NCI-H2171 treated with DMSO at 0.1 percent for 48 hours (cell line): ENCODE results near the gene ZACN.
"Not testable (repeated sequence)": the region's sequence is repeated elsewhere in the genome, so short reads cannot be mapped to it uniquely, and the experiment has no call there.

Experiments
- DNase-seq: peaks from one replicate; lab custom pipeline; 2025; lab: John Stamatoyannopoulos, UW

The ZACN gene

GRCh38 chr17:76078860-76079534 lies at the start of gene ZACN:
ZACN (plus strand) TSS chr17:76079182; CDS start chr17:76079265, 83 bp downstream.
- no peak for DNase-seq

- DNase-seq, result peak; percentile 6
These were observed 46.8 kb upstream of the ZACN start for GRCh38 chr17:76032073-76032779.

DNA sequence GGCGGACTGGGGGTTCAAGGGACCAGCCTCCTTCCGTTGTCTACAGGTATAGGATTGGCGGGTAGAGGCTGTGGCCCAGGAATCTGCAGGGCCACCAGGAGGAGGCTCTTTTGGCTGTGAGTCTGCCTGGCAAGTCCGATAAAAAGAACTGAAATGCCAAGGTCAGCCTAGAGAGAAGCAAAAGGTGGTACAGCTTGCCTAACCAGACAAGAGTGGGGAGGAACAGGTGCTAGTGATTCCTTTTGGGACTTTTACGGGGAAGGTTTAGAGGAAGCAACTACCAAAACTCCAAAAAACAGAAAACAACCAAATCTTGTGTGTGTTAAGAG lies 46.2 kb upstream of the ZACN start:
- DNase-seq, result no peak

DNA sequence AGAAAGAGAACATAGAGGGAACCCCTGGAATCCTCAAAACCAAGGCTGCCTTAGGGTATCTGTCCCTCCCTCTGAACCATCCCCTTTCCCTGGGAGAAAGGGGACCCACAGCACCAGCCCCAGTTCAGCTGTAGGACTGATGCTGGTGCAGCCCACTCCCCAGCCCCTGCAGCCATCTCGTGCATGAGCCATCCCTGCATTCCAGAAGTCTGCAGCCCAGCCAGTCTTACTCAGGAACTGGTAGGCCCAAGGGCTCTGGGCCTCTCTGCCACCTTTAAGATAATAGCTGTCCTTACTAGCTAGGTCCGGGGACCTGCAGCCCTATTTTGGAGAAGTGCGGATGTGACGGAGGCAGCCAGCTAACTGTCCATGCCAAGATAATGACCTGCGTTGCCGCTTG lies 45.8 kb upstream of the ZACN start:
- no peak for DNase-seq

GRCh38 chr17:76034428-76035350 lies 44.3 kb upstream of the ZACN start:
- peak; percentile 15 for DNase-seq

DNA sequence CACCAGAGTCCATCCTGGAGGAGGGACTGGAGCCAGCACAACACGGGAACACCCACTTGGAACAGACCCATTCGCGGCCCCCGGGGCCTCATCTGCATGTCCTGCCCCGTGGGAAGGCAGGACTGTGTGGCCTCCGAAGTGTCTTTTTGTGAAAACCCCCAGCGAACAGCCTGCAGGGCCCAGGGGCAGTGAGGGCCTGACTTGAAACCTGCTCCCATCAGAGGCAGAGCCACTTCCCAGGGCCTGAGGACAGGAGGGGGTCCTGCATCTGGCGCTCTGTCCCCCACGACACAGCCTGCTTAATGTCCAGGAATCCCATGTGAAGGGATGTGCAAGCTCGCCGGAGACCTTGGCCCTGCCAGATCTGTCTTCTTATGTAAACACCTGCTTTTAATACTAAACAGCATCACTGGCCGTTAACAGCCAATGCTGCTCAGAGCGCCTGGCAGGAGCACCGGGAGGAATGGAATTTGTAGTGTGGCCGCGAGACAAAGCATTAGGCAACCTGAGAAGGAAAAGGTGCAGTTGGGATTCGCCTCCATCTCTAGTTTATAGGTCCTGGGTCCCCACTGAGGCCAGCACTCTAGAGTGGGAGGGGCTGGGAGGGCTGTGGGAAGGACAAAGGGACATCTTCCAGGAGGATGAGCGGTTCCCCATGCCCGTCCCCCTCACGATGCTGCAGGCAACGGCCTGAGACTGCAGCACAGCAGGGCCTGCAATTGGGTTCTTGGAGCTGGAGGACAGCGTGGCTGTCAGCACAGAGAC lies 42.3 kb upstream of the ZACN start:
- DNase-seq, result no peak

DNA sequence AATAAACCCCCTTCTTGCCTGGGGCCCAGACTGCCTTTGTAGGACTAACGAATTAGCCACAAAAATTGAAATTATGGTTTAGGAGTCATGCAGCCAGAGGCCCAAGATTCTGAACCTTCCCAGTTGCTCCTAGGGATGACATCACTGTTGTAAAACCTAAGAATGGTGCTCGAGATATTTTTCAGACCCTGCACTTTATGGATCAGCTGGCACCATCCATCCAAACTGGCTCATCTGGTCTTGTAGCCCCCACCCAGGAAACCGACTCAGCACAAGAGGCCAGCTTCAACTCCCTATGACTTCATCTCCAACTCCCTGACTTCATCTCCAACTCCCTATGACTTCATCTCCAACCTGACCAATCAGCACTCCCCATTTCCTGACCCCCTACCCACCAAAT lies 40.9 kb upstream of the ZACN start:
- no peak for DNase-seq

- DNase-seq, result no peak
These were observed 39.9 kb upstream of the ZACN start for GRCh38 chr17:76039121-76039520.

GRCh38 chr17:76040376-76040775 lies 38.6 kb upstream of the ZACN start:
- DNase-seq, result no peak

- not testable (repeated sequence) for DNase-seq
These were observed 36.1 kb upstream of the ZACN start for GRCh38 chr17:76042868-76043267.

DNA sequence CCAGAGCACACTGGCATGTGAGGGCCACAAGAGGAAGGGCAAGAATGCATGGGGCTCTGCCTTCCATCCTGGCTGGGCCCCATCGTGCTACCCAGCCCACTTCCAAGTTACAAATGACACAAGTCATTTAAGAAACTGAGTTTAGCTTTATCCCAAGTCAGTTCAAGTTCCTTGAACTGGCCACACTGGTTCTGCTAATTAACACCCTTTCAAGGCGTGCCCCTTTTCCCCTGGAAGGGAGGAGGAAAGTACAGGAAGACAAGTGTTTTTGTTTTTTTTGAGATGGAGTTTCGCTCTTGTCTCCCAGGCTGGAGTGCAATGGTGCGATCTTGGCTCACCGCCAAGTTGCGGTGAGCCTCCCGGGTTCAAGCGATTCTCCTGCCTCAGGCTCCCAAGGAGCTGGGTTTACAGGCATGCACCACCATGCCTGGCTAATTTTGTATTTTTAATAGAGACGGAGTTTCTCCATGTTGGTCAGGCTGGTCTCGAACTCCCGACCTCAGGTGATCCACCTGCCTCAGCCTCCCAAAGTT lies 34.4 kb upstream of the ZACN start:
- not testable (repeated sequence) for DNase-seq

DNA sequence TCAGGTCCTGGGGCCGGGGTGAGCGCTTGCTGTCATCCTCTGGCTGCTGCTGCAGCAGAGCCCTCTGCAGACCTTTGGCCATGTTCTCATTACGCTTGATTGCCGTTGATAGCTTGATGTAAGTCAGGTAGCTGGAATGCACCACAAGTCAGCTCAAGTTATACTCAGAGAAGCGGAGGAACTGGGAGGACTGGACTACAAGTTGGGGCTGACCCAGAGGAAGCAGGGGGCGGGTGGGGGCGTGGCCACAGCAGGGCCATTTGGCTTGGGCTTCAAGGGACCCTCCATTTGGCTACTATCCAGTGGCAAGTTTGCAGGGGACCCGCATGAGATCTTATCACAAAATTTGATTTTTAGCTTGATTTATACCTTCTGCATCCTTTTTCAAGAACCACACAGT lies 32.9 kb upstream of the ZACN start:
- no peak for DNase-seq

DNA sequence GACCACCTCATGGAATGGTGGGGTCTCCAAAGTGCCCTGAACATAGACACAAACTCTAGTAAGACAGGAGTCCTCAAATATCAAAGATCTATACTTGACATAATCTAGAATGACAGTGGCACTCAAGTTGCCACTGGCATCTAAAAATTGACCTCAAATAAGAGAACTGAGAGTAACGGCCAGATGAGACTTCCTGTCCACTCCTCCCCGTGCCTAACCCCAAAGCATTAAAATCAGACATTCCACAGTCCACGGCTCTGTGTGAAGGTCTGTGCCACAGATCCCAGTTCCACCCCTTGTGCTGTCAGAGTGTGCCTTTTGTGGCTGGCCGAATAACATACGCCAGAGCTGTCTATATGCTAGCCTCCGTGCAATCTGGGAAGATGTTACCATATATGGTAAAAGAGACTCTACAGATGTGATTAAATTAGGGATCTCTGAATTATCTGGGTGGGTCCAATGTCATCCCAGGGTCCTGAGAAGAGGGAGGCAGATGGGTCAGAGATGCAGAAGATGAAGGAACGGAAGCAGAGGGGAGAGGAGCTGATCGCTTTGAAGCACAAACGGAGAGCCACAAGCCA lies 30.9 kb upstream of the ZACN start:
- no peak for DNase-seq

GRCh38 chr17:76048711-76049110 lies 30.3 kb upstream of the ZACN start:
- no peak for DNase-seq

DNA sequence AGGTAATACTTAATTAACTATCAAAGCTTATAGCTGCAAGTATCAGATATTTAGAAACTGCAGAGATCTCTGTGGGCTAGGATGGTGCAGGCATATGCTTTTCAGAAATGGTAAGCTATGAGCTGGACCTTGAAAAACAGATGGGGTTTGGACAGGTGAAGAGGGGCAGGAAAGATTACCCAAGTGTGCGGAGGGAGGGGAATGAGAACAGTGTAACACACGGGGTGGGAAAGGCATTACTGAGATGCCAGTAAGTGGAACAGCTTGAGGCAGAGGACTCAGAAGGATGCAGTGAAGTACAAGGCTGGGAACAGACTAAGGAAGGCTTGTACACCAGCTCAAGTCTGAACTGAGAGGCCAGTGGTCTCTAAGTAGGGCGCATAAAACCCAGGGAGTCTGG lies 29.7 kb upstream of the ZACN start:
- DNase-seq, result no peak

DNA sequence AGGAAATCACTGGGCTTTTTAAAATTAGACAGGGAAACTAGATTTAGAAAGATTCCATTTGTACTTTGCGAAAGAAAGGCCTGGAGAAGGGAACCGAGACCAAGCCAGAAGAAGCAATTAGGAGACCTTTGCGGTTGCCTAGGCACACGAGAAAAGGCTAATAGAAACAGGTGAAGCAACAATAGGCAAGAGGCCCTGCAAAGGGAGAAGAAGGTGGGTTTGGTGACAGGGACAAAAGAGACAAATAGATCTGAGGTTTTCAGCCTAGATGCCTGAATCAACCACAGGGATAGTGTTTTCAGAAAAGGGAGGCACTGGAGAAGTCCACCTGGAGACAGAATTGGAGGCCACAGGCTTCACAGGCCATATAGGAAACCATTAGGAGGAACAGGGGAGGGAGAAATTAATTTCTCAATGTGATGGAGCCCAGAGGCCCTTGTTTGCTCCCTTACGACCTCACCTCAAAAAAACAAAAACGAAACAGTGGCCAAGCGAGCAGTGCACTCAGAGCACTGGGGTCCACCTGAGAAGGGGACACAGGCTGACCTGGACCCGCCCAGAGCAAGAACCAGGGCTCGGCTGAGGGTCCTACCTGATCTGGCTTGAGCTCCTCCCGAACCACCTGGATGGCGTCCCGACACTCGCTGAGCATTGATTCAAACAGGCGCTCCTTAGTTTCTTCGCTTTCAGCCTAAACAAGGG lies 29.0 kb upstream of the ZACN start:
- DNase-seq, result no peak

GRCh38 chr17:76050538-76051467 lies 28.2 kb upstream of the ZACN start:
- no peak for DNase-seq

GRCh38 chr17:76051561-76051960 lies 27.4 kb upstream of the ZACN start:
- DNase-seq, result no peak

DNA sequence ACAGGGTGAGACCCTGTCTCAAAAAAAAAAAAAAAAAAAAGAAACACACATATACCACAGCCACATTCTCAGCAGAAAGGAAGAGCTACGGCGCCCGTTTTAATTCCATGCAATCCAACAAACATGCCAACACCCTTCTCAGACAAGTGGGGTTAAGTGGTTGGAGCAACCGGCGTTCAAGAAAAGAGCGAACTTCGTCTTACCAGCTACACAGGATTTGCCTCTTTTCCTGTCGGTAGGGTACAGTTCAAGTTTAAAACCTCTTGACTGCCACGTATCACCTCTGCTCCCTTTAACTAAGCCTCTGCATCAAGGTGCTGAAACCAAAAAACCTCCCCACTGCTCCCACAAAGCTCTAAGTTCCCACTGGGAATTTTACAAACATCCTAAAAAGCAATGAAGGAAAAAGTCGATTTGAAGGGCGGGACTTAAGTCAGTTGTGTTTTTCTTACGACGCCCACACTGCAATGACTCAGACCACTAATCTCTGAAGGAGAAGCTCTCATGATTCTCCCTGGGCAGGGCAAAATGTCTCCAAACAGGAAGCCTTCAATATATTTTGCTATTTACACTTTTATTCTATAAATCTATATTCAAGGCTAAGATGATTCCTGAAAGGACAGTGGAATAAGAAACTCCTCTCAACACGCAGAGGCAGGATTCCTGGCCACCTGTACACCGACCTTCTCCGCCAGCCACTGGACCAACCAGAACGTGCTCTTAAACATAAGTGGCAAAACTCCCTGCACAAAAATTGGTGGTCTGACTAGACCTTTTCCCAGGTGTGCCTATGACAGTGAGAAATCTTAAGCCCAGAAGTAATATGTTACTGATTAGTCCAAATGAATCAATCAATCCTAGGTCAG lies 25.5 kb upstream of the ZACN start:
- DNase-seq, result no peak
